Endothelial cell of umbilical vein (primary cell): ENCODE results near the gene ZDHHC19.

ENCODE experiments used
- MYC ChIP-seq: IDR thresholded peaks from one replicate; pipeline ENCODE4 v1.6.1; 2011; ENCODE audit warnings: mild to moderate bottlenecking, low read depth, low read length
- POLR2A ChIP-seq: IDR thresholded peaks from 2 replicates; pipeline ENCODE4 v1.6.1; 2012; ENCODE audit warnings: low read depth, mild to moderate bottlenecking, control low read depth, low read length
- TF ChIP-seq, protein P1 (sequence below), 2 donors: IDR thresholded peaks; 1 replicate in 1 of 2; 2 replicates in 1 of 2; pipeline ENCODE4 v1.5.1; 2011; ENCODE audit warnings: low read length in 2 of 2, mild to moderate bottlenecking in 2 of 2, moderate library complexity in 2 of 2, control low read depth in 1 of 2, inconsistent platforms in 1 of 2, low read depth in 1 of 2; ENCODE audit not compliant: insufficient read depth in 1 of 2; ENCODE audit errors: extremely low read depth in 1 of 2

DNA sequence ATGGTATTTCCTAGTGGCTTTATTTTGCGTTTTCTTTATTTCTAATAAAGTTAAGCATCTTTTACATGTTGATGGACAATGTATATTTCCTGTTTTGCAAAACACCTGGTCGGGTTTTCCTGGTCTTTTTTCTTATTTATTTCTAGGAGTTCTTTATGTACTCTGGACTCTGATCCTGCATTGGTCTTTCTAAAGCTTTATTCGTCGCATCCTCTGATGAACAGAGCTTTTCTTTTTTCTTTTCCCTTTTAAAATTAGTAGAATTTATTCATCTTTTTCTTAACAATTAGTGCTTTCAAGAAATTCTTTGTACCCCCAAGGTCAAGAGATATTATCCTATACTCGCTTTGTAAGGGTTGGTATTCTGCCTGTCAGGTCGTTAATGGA is 32.2 kb downstream of the ZDHHC19 start:
- TF ChIP-seq POLR2A (no peak), MYC (no peak)
- TF ChIP-seq, protein P1, sequence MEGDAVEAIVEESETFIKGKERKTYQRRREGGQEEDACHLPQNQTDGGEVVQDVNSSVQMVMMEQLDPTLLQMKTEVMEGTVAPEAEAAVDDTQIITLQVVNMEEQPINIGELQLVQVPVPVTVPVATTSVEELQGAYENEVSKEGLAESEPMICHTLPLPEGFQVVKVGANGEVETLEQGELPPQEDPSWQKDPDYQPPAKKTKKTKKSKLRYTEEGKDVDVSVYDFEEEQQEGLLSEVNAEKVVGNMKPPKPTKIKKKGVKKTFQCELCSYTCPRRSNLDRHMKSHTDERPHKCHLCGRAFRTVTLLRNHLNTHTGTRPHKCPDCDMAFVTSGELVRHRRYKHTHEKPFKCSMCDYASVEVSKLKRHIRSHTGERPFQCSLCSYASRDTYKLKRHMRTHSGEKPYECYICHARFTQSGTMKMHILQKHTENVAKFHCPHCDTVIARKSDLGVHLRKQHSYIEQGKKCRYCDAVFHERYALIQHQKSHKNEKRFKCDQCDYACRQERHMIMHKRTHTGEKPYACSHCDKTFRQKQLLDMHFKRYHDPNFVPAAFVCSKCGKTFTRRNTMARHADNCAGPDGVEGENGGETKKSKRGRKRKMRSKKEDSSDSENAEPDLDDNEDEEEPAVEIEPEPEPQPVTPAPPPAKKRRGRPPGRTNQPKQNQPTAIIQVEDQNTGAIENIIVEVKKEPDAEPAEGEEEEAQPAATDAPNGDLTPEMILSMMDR (IDR thresholded peaks at IDR 0.05; ENCODE audit: extremely low read depth in 1 of 2, insufficient read depth in 1 of 2, low read depth in 1 of 2, low read length in 2 of 2) = no peak
